Amygdala (tissue), 56 donors: ENCODE data around the gene SLC7A5.
"Not testable (repeated sequence)": the region's sequence is repeated elsewhere in the genome, so short reads cannot be mapped to it uniquely, and the experiment has no call there.

Source experiments
- DNase-seq, 56 donors: peaks; one replicate each; lab custom pipeline; 2025; lab: John Stamatoyannopoulos, UW

The SLC7A5 gene

DNA sequence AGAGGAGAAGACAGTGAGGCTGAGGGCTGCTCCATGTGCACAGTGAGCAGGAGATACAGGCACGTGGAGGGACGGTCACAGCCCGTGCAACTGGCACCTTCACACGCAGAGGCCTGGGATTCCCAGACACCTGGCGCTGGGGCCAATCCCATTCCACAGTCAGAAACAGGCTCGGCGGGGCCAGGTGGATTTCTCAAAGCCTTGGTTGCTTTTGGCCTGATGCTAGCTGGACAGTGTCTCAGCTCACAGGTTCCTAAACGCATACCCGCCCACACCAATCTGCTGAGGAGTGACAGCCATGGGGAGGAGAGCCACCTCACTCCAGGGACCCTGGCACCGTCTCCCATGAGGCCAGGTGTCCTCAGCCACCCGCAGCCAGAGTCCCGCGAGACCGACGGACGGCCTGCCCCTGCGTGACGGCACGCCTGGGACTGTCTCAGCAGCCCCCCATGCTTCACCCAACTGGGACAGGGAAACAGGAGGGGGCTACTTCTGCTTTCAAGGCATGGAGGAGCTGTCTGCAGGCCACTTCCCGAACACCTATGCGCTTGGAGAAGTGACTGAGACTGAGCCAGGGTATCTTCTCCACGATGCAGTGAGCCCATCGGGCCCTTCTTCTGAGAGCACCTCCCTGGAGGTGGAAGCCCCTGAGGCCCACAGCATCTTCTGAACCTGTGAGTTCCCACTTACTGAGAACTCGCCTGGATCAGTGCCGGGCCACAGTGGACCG is 6.5 kb downstream of the SLC7A5 start:
- not testable (repeated sequence) for DNase-seq

DNA sequence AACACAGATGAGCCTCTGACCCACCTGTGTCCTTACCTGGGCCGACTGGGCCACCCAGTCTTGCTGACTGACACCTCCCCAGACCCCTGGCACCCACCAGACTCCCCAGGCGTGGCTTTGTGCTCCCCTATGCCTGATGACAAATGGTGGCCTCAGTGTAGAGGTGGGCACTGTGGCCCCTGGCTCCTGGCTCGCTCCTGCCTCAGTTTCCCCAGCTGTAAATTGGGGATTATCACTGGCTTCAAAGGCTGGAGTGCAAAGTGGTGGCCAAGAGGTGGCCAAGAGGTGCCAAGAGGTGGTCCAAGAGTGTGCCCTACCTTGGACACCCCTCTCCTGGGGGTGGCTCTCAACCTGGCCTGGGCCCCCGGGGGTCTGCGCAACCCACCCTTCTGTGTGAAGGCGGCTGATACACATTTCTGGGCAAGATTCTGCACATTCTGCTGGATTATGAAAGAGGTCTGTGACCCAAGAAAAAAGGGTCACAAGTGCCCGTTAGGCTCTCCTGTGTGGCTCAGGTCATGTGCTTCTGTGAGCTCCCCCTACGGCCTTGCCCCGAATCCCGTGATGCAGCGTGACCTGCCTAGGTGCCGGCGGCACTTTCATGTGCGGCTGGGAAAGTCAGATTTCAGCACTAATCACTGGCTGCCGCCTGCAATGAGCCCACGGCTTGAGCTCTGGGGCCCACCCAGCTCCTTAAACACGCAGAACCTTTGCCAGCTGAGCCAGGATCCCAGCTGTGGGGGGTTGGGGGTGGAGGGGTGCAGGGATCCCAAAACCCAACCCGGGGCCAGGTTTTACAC is 7.8 kb downstream of the SLC7A5 start:
- not testable (repeated sequence) for DNase-seq

- DNase-seq: peak in 9 of 56 donors; percentile 12 to 59 (median 21)
Observed at GRCh38 chr16:87860553-87861299, 8.6 kb downstream of the SLC7A5 start.

- peak in 33 of 56 donors; percentile 12 to 82 (median 45) for DNase-seq
Observed at GRCh38 chr16:87858151-87858993, 10.9 kb downstream of the SLC7A5 start.

DNA sequence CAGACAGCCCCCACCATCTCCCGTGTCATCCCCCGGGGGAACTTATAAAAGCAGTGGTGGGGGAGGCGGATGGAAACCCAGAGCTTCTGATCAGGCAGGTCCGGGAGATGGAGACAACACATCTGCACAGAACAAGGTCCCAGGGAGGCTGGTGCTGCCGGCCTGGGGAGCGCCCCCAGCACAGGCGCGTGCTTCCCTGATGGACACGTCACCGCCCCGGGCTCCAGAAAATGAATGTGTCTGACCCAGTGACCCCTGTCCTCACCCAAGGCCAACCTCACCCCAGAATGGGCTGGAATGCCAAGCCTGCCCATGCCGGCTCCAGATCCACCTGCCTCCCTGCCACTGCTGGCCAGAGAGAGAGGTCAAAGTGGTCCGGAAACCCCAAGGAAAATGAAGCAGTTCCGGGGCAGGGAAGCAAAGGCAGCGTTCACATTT is 12.5 kb downstream of the SLC7A5 start:
- DNase-seq: no peak

DNA sequence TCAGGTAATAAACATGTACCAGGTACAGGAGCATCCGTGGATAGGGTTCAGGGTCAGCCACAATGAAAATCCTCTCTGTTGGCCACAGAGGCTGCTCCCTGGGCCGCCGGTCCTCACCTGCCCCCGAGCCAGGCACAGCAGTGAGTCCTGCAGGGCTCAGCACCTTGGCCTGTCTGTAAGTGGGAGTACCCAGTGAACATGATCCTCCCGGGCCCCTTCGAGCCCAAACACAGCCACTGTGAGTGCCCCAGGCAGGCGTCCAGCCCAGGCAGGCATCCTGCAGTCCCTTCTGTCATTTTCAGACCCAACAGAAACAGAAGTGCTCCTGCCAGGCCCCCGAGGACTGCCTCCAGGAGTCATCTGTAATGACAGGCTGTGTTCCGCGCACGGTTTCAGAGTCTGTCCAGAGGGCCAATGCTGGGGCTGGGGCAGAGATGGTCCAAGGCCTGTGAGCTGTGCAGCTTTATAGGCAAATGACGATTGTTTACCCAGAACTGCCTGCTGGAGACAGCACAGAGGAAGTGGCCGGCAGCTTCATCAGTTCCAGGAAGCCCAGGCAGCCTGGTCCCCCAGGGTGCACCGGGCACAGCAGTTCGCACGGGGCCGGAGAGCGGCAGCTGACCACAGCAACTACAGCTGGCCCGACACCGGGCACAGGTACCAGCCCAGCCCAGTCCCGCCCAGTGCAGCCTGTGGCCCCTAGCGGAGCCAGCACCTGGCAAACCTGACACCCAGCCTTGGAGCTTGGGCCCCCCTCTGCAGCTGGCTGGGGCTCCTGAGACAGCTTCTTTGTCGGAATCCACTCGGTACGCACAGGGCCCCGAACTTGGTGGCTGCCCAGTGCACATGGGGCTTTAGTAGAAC is 13.2 kb downstream of the SLC7A5 start:
- peak in 21 of 56 donors; percentile 16 to 57 (median 37) for DNase-seq

DNA sequence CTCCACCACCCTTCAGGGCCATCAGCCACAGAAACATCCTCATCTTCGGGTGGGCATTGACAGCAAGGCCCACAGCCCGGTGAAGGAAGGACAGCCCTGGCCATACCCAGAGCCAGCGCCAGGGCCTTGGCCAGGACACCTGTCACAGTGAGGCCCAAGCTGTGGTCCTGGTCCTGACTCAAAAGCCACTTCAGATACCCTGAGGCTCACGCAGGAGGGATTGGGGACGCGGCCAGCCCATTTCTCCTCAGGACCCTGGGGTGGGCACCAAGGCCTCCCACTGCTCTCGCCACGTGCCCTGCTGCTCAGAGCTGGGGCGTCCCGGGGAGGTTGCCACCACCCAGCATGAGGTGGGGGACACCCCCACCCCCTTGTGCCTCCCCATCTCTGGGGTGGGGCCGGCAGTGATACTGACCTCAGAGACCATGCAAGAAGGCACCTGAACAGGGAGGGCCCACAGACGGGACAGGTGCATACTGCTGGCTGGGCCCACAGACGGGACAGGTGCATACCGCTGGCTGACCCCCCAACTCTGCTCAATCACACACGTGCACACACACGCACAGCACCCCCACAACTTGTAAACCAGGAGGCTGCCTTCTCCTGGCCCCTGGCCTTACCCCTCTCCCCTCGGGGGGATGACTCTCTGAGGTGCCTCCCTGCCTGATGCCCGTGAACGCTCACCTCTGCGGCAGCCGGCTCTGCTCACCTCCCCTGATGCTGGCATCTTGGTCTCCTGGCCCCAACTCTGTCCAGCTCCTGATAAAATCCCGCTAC is 14.2 kb downstream of the SLC7A5 start:
- no peak for DNase-seq

DNA sequence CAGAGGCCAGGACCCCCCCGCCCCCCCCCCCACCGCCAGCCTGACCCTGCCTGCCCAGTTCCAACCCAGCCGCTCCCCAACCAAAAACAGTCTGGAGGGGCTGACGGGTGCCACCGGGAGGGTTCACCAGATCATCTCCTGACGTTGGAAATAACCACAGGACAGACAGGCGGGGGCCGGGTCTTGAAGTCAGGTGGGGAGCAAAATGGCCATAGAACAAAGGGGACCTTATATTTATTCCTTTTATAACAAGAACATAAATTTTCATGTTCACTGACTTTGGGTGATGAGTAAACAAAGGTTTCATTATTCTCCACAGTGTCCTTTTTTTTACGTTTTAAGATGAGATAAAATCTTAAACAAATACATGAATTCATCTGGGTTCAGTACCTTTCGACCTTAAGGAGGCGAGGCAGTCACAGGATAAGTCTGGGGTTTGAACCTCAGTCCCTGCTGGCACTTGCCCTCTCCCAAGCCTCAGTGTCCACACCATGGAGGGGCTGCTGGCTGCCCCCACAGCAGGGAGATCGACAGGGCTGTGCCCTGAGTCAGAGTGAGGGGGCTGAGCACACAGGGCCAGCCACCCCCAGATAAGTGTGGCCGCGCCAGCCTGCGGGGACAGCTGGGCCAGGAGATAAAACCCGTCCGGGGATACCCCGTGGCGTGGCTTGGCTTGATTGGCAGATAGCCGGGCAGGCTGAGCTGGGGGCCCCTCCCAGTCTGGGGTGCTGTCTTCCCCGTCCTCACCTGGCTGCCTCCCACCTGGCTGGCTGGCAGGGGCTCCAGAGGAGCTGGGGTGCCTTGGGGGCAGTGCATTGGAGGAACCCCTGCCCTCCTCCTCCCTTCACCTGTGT is 15.0 kb downstream of the SLC7A5 start:
- DNase-seq: peak in 1 of 56 donors; percentile 50

DNA sequence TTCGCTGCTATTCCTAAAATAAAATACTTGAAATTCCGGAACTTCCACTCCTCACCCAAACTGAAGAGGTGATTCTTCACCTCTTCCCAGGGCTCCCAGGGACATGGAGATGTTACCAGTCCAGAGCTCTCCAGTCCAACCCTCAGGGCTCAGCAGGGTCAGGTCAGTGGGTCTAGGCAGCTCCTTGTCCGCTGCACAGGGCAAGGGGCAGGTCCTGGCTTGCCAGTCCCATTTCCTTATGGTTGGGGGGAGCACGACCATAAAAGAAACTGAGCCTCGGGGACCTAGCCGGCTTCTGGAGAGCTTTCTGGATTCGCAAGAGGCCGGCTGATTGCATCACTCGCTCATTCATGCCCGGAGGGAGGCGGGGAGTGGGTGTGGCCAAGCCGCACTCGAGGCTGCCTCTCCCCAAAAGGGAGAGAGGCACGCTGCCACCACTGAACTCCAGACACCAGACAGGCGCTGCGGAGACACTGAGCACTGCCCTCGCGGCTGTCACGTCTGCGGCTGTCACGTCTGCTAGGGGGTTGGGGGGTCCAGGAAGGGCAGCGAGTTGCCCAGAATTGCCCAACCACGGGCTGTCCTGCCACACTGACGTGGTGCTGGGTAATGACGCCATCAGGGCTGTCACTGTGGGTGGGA is 15.8 kb downstream of the SLC7A5 start:
- peak in 54 of 56 donors; percentile 20 to 96 (median 74) for DNase-seq

DNA sequence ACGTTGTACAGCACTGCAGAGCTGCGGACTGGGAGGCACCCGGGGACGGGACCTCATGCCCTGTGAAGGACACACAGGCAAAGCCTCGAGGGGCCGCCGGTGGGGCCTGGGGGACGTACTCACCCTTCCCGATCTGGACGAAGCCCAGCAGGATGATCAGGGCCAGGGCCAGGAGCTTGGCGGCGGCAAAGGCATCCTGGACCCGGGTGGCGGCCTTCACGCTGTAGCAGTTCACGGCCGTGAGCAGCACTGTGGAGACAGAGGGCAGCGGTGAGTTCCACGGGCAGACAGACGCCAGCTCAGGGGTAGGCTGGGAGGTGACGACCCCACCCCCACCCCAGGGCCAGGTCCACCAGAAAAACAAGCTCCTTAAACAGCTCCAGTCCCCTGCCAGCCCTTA is 17.7 kb downstream of the SLC7A5 start:
- DNase-seq: no peak

GRCh38 chr16:87851141-87851587 is 18.1 kb downstream of the SLC7A5 start:
- DNase-seq: no peak

DNA sequence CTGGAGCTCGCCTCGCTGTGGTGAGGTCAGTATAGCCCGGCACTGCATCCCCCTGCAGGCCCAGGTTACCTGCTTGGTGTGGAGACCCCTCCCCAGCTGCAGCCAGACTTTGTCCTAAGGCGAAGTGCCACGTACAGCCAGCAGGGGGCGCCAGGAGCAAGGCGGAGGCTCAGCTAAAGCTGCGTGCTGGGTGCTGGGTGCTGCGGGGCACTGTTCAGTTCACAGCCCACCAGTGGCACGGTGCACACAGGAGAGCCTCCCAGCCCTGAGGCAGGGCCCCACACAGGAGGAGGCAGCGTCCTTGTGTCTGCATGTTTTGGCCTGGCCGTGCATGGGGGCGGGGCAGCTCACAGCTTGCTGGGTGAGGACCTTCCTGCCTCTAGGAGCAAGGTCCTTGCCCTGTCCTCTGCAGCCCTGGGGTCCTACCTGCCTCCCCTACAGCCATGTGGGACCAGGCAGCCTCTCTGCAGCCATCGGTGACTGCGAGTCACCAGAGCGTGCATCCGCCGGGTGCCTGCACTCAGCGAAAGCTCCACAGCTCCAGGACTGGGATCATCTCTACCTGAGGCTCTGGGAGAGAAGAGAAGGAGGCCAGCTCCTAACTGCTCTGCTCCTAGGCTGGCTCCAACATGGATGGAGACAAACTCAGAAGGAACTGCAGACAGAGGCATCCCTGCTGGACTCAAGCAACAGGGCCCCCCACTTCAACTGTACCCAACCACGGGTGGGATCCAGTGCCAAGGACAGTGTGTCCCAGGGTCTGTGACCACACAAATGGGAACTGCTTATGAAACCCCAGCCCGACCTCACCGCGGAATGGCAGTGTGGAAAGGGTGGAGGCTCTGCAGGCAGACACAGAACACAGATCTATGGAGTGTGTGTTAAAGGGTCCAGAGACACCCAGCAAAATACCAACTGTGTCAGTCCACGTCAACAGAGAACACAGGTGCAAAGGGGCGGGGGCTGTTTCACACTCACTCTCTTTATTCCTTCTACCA is 19.0 kb downstream of the SLC7A5 start:
- DNase-seq: peak in 31 of 56 donors; percentile 11 to 75 (median 28)

- DNase-seq: no peak
Observed at GRCh38 chr16:87849419-87850008, 19.8 kb downstream of the SLC7A5 start.

DNA sequence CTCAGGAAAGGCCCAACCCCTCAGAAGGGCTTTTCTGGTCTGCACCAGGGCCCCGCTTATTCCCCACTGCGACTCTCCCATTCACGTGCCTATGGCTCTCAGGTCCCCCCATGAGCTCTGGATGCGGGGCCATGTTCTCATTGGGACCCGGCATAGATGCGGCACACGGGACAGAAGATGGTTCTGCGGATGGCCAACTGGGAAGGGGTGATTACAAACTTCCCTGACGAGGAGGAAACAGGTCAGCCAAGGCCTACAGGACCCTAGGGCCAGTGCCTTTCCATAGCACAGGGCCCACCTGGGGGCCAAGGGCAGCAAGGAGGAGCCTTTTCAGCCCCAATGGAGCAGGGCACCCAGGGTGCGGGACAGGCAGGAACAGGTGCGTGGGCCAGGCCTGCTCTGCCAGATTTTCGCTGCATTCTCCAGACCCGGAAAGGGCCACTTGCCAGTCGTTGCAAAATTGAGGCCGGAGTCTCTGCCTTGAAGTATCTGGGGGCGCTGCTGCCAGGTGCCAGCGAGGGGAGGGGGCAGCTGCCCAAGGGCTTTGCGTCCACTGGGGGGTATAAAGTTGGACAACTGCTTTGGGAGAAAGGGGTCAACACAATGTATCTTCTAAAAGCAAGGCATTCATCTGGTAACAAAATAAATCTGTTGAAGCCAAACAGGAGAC is 20.5 kb downstream of the SLC7A5 start:
- DNase-seq: no peak
